SK-N-SH (cell line): Measurements from ENCODE around the gene PPIH. TPM values are rescaled to one million over a fixed set of nuclear protein-coding genes. Genes with fewer than 3 reads are reported as not detected.

ENCODE experiments used
- CTCF ChIA-PET: fragments of 300-600, 350-600 bp; formaldehyde crosslinking; extraction: SDS; loops from one replicate; lab custom pipeline; 2021; lab: Yijun Ruan, JAX
- POLR2A ChIA-PET: fragments of 350-600 bp; sonication (Branson Sonifier 250); formaldehyde crosslinking; extraction: SDS; loops from one replicate; lab custom pipeline; 2020; ENCODE audit warnings: antibody characterized with exemption, inconsistent platforms; lab: Yijun Ruan, JAX
- DNase-seq: peaks from one replicate; pipeline ENCODE4 v3.0.0; 2012
- H2AFZ ChIP-seq: fragments of 200-600 bp; sonication (generic); 2 replicates; pipeline ENCODE4 v1.8.1; 2016; ENCODE audit warnings: antibody characterized with exemption, mild to moderate bottlenecking, low read depth
- H3F3A ChIP-seq: fragments of 200-600 bp; sonication (generic); replicated peaks from 2 replicates; pipeline ENCODE3; 2016; ENCODE audit warnings: antibody characterized with exemption, mild to moderate bottlenecking; ENCODE audit not compliant: insufficient read depth
- H3K27ac ChIP-seq, 2 experiments: fragments of 200-500 bp in 1 of 2; fragments of 200-600 bp in 1 of 2; sonication (Bioruptor generic) in 1 of 2; sonication (generic), shearing (Covaris generic) in 1 of 2; 2 replicates each; pipeline versions ENCODE4 v1.5.1 to v1.6.1; 2014 to 2016; ENCODE audit warnings: low read depth in 2 of 2, inconsistent platforms in 1 of 2, low read length in 1 of 2, mild to moderate bottlenecking in 1 of 2, mixed read lengths in 1 of 2
- H3K27me3 ChIP-seq: fragments of 200-600 bp; sonication (generic), shearing (Covaris generic); 2 replicates; pipeline ENCODE4 v1.6.1; 2016; ENCODE audit warnings: mixed run types; ENCODE audit not compliant: insufficient read depth
- H3K36me3 ChIP-seq, 2 experiments: fragments of 200-500 bp in 1 of 2; fragments of 200-600 bp in 1 of 2; sonication (Bioruptor generic) in 1 of 2; sonication (generic) in 1 of 2; replicated peaks in 1 of 2; 2 replicates each; pipeline versions ENCODE3 to v1.5.1; 2014 to 2016; ENCODE audit warnings: low read length in 1 of 2, mild to moderate bottlenecking in 1 of 2; ENCODE audit not compliant: insufficient read depth in 2 of 2, control insufficient read depth in 1 of 2
- H3K4me1 ChIP-seq, 2 experiments: fragments of 200-500 bp in 1 of 2; fragments of 200-600 bp in 1 of 2; sonication (Bioruptor generic) in 1 of 2; sonication (generic), shearing (Covaris generic) in 1 of 2; 2 replicates each; pipeline versions ENCODE4 v1.5.1 to v1.6.1; 2014 to 2016; ENCODE audit warnings: low read depth in 1 of 2, low read length in 1 of 2, mixed run types in 1 of 2; ENCODE audit not compliant: insufficient read depth in 2 of 2, control insufficient read depth in 1 of 2
- H3K4me2 ChIP-seq: fragments of 200-600 bp; sonication (generic), shearing (Covaris generic); 2 replicates; pipeline ENCODE4 v1.6.1; 2017; ENCODE audit warnings: mixed run types
- H3K4me3 ChIP-seq, 2 experiments: fragments of 200-500 bp in 1 of 2; fragments of 200-600 bp in 1 of 2; sonication (Bioruptor generic) in 1 of 2; sonication (generic), shearing (Covaris generic) in 1 of 2; 2 replicates each; pipeline versions ENCODE4 v1.5.1 to v1.8.1; 2014 to 2016; ENCODE audit warnings: low read depth in 2 of 2, inconsistent platforms in 1 of 2, low read length in 1 of 2, mild to moderate bottlenecking in 1 of 2, mixed read lengths in 1 of 2, moderate library complexity in 1 of 2
- H3K79me2 ChIP-seq: fragments of 200-600 bp; sonication (generic); 2 replicates; pipeline ENCODE4 v1.8.1; 2017; ENCODE audit warnings: mild to moderate bottlenecking; ENCODE audit not compliant: insufficient read depth
- H3K9ac ChIP-seq: fragments of 200-600 bp; sonication (generic); 2 replicates; pipeline ENCODE4 v1.6.1; 2017; ENCODE audit warnings: mixed run types
- H3K9me2 ChIP-seq: fragments of 200-600 bp; sonication (generic); 2 replicates; pipeline ENCODE4 v1.6.1; 2017; ENCODE audit warnings: mixed run types
- H3K9me3 ChIP-seq: fragments of 200-600 bp; sonication (generic); 2 replicates; pipeline ENCODE4 v1.6.1; 2017; ENCODE audit warnings: mixed run types, mild to moderate bottlenecking, moderate library complexity
- H4K20me1 ChIP-seq: fragments of 200-600 bp; sonication (generic); 2 replicates; pipeline ENCODE4 v1.6.1; 2017; ENCODE audit warnings: mild to moderate bottlenecking, mixed run types; ENCODE audit not compliant: insufficient read depth
- CHD2 ChIP-seq: fragments of 150-350 bp; IDR thresholded peaks from 2 replicates; pipeline ENCODE4 v1.6.1; 2018; ENCODE audit warnings: low read length; ENCODE audit not compliant: partially characterized antibody
- EP300 ChIP-seq, 2 experiments: IDR thresholded peaks; 2 replicates each; pipeline versions ENCODE4 v1.4.0 to v1.6.1; 2012; ENCODE audit warnings: borderline replicate concordance in 1 of 2, low read depth in 1 of 2, low read length in 1 of 2
- EZH2phosphoT487 ChIP-seq: fragments of 200-600 bp; sonication (generic); IDR thresholded peaks from 2 replicates; pipeline ENCODE4 v1.6.1; 2017; ENCODE audit warnings: low read depth, mixed run types, mild to moderate bottlenecking, antibody characterized with exemption, moderate library complexity, borderline replicate concordance
- FOXJ3 ChIP-seq: sonication (generic); formaldehyde crosslinking; IDR thresholded peaks from 2 replicates; pipeline ENCODE4 v1.5.1; 2020; ENCODE audit warnings: mild to moderate bottlenecking, missing genetic modification reagents
- FOXM1 ChIP-seq: IDR thresholded peaks from 2 replicates; pipeline ENCODE4 v1.4.0; 2012; ENCODE audit warnings: low read depth, mild to moderate bottlenecking
- GABPA ChIP-seq: IDR thresholded peaks from 2 replicates; pipeline ENCODE4 v1.4.0; 2012; ENCODE audit warnings: low read depth, mild to moderate bottlenecking
- JUND ChIP-seq: IDR thresholded peaks from 2 replicates; pipeline ENCODE4 v1.4.0; 2012
- MEF2A ChIP-seq: IDR thresholded peaks from 2 replicates; pipeline ENCODE4 v1.4.0; 2012; ENCODE audit warnings: low read depth, borderline replicate concordance
- MXI1 ChIP-seq: IDR thresholded peaks from 2 replicates; pipeline ENCODE4 v1.6.1; 2012; ENCODE audit warnings: mild to moderate bottlenecking, low read depth, low read length, improper control_type of control experiment
- POLR2AphosphoS5 ChIP-seq: IDR thresholded peaks from 2 replicates; pipeline ENCODE4 v1.6.1; 2012; ENCODE audit warnings: low read depth, low read length
- RCOR1 ChIP-seq: fragments of 150-350 bp; IDR thresholded peaks from 2 replicates; pipeline ENCODE4 v1.6.1; 2017; ENCODE audit warnings: antibody characterized with exemption, low read length
- TCF12 ChIP-seq: IDR thresholded peaks from 2 replicates; pipeline ENCODE4 v1.4.0; 2012
- TEAD4 ChIP-seq: IDR thresholded peaks from 2 replicates; pipeline ENCODE4 v1.4.0; 2012; ENCODE audit warnings: mild to moderate bottlenecking, borderline replicate concordance; ENCODE audit not compliant: insufficient read depth
- ZBTB33 ChIP-seq: IDR thresholded peaks from 2 replicates; pipeline ENCODE4 v1.4.0; 2012; ENCODE audit warnings: low read depth, borderline replicate concordance
- WGBS: methylation state at CpG from one replicate; pipeline ENCODE4 v1.1.6; 2017; ENCODE audit warnings: low lambda C conversion rate; 5-methylcytosine and 5-hydroxymethylcytosine counted together
- polyA plus RNA-seq, 3 experiments: library from polyadenylated mRNA; depleted of rRNA; stranded (reverse); fragments of >200 nt; gene quantifications; 2 replicates each; pipeline ENCODE4 v1.2.3, GENCODE V29; 2012
- TF ChIP-seq, protein P1 (sequence below): IDR thresholded peaks from 2 replicates; pipeline ENCODE4 v1.4.0; 2012; ENCODE audit warnings: low read depth, borderline replicate concordance
- TF ChIP-seq, protein P2 (sequence below): fragments of 150-350 bp; IDR thresholded peaks from 2 replicates; pipeline ENCODE4 v1.6.1; 2016; ENCODE audit warnings: mild to moderate bottlenecking, low read depth, low read length
- TF ChIP-seq, protein P3 (sequence below): fragments of 200-600 bp; sonication (generic); IDR thresholded peaks from 2 replicates; pipeline ENCODE4 v1.6.1; 2017; ENCODE audit warnings: antibody characterized with exemption, mild to moderate bottlenecking, moderate library complexity

The PPIH gene
- polyA plus RNA-seq, 1 of the 3 experiments (the other 2 are of a cell fraction), result 89.1 TPM

GRCh38 chr1:42639116-42639515 lies 19.1 kb upstream of the PPIH start:
- no peak overlapping the region for H3K4me2 ChIP-seq
- DNase-seq, result no peak
- CTCF ChIA-PET, result no interaction called here
- H2AFZ ChIP-seq, result no peak overlapping the region
- no peaks in the 10 kb centered on the region for H3K27me3 ChIP-seq
- H4K20me1 ChIP-seq, result no peaks in the 10 kb centered on the region
- TF ChIP-seq MEF2A, result no peak
- H3K27ac ChIP-seq, result no peak overlapping the region
- H3K4me1 ChIP-seq, result no peaks in the 10 kb centered on the region
- H3K9ac ChIP-seq, result no peak overlapping the region
- H3K9me3 ChIP-seq, result no peaks in the 10 kb centered on the region
- no peaks in the 10 kb centered on the region for H3K79me2 ChIP-seq
- no peak overlapping the region for H3K4me3 ChIP-seq
- no peaks in the 10 kb centered on the region for H3K36me3 ChIP-seq
- POLR2A ChIA-PET, result no interaction called here
- H3K9me2 ChIP-seq, result no peaks in the 10 kb centered on the region
- H3F3A ChIP-seq, result no peaks in the 10 kb centered on the region

DNA sequence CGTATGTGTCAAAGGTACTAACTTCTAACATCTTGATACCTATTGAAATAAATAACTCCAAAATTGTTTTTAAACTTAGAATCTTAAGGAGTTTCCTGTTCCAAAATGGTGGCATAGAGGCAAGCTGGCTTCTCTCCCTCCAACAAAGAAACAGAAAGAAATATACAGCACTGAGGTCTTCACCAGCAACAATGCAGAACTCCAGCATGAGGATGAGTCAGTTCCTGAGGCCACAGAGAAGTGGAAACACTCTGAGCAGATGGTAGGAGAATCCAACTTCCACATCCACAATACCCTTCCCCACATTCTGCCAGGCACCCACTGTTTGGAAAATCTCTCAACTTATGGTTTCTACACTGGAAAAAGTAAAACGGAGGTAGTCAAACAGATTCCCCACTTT lies 12.2 kb upstream of the PPIH start:
- CTCF ChIA-PET, result interaction anchor here (0.8 kb wide), 1 partner anchor 101 kb away, joined by 3 read pairs; no protein-coding TSS in a partner anchor
- H3K9me2 ChIP-seq, result no peaks in the 10 kb centered on the region

More for the DNA sequence above, 12.2 kb upstream of the PPIH start:
- POLR2A ChIA-PET, result no interaction called here
- no peak overlapping the region for H3K27ac ChIP-seq
- no peak for DNase-seq
- no peak overlapping the region for H3K9ac ChIP-seq
- 83% methylated on average over 2 of the region's 2 CpGs for WGBS
- no peaks in the 10 kb centered on the region for H3K4me1 ChIP-seq
- no peaks in the 10 kb centered on the region for H3K79me2 ChIP-seq
- no peak overlapping the region for H3K4me3 ChIP-seq
- H3K27me3 ChIP-seq, result no peaks in the 10 kb centered on the region
- H4K20me1 ChIP-seq, result no peaks in the 10 kb centered on the region
- H3K4me2 ChIP-seq, result no peak overlapping the region
- no peaks in the 10 kb centered on the region for H3F3A ChIP-seq
- TF ChIP-seq ZBTB33 (no peak), TCF12 (no peak), MEF2A (no peak), TEAD4 (no peak), RCOR1 (no peak), GABPA (no peak), CHD2 (no peak), MXI1 (no peak), POLR2AphosphoS5 (no peak), EP300 (IDR thresholded peaks at IDR 0.05; ENCODE audit: borderline replicate concordance in 1 of 2, low read depth in 1 of 2, low read length in 1 of 2) (no peak), FOXM1 (no peak), FOXJ3 (CRISPR knock-in tag) (no peak), JUND (no peak), EZH2phosphoT487 (no peak)
- TF ChIP-seq, protein P1, sequence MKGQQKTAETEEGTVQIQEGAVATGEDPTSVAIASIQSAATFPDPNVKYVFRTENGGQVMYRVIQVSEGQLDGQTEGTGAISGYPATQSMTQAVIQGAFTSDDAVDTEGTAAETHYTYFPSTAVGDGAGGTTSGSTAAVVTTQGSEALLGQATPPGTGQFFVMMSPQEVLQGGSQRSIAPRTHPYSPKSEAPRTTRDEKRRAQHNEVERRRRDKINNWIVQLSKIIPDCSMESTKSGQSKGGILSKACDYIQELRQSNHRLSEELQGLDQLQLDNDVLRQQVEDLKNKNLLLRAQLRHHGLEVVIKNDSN, result no peak
- TF ChIP-seq, protein P2, sequence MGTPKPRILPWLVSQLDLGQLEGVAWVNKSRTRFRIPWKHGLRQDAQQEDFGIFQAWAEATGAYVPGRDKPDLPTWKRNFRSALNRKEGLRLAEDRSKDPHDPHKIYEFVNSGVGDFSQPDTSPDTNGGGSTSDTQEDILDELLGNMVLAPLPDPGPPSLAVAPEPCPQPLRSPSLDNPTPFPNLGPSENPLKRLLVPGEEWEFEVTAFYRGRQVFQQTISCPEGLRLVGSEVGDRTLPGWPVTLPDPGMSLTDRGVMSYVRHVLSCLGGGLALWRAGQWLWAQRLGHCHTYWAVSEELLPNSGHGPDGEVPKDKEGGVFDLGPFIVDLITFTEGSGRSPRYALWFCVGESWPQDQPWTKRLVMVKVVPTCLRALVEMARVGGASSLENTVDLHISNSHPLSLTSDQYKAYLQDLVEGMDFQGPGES, result no peak
- TF ChIP-seq, protein P3, sequence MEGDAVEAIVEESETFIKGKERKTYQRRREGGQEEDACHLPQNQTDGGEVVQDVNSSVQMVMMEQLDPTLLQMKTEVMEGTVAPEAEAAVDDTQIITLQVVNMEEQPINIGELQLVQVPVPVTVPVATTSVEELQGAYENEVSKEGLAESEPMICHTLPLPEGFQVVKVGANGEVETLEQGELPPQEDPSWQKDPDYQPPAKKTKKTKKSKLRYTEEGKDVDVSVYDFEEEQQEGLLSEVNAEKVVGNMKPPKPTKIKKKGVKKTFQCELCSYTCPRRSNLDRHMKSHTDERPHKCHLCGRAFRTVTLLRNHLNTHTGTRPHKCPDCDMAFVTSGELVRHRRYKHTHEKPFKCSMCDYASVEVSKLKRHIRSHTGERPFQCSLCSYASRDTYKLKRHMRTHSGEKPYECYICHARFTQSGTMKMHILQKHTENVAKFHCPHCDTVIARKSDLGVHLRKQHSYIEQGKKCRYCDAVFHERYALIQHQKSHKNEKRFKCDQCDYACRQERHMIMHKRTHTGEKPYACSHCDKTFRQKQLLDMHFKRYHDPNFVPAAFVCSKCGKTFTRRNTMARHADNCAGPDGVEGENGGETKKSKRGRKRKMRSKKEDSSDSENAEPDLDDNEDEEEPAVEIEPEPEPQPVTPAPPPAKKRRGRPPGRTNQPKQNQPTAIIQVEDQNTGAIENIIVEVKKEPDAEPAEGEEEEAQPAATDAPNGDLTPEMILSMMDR, result no peak
- H3K36me3 ChIP-seq, result no peaks in the 10 kb centered on the region
- H2AFZ ChIP-seq, result no peak overlapping the region
- H3K9me3 ChIP-seq, result peaks cover 6% of the 10 kb centered on the region; the same call in 1 of the 2 replicates
